Measurements from ENCODE around the gene CPA2. TPM values are rescaled to one million over a fixed set of nuclear protein-coding genes. Genes with fewer than 3 reads are reported as not detected.

Gene CPA2
- total RNA-seq, 1 experiment from 2014 or later = 0.90 TPM

DNA sequence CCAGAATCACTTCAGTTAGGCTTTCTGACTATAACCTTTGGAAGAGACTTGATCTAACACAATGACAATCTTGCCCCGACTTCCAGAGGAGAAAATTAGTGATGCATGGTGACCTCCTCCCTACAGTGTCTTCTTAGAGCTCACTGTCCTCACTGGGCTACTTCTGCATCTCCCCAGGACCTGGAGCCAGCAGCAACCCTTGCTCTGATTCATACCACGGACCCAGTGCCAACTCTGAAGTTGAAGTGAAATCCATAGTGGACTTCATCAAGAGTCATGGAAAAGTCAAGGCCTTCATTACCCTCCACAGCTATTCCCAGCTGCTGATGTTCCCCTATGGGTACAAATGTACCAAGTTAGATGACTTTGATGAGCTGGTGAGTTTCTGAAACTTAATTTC lies 12.6 kb downstream of the CPA2 start (continued):
- TF ChIP-seq, protein P1, sequence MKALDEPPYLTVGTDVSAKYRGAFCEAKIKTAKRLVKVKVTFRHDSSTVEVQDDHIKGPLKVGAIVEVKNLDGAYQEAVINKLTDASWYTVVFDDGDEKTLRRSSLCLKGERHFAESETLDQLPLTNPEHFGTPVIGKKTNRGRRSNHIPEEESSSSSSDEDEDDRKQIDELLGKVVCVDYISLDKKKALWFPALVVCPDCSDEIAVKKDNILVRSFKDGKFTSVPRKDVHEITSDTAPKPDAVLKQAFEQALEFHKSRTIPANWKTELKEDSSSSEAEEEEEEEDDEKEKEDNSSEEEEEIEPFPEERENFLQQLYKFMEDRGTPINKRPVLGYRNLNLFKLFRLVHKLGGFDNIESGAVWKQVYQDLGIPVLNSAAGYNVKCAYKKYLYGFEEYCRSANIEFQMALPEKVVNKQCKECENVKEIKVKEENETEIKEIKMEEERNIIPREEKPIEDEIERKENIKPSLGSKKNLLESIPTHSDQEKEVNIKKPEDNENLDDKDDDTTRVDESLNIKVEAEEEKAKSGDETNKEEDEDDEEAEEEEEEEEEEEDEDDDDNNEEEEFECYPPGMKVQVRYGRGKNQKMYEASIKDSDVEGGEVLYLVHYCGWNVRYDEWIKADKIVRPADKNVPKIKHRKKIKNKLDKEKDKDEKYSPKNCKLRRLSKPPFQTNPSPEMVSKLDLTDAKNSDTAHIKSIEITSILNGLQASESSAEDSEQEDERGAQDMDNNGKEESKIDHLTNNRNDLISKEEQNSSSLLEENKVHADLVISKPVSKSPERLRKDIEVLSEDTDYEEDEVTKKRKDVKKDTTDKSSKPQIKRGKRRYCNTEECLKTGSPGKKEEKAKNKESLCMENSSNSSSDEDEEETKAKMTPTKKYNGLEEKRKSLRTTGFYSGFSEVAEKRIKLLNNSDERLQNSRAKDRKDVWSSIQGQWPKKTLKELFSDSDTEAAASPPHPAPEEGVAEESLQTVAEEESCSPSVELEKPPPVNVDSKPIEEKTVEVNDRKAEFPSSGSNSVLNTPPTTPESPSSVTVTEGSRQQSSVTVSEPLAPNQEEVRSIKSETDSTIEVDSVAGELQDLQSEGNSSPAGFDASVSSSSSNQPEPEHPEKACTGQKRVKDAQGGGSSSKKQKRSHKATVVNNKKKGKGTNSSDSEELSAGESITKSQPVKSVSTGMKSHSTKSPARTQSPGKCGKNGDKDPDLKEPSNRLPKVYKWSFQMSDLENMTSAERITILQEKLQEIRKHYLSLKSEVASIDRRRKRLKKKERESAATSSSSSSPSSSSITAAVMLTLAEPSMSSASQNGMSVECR (CRISPR knock-in tag; IDR thresholded peaks at IDR 0.05; ENCODE audit: borderline replicate concordance) = no peak
- no peak for TF ChIP-seq SOX15 (CRISPR knock-in tag; IDR thresholded peaks at IDR 0.05)
- TF ChIP-seq, protein P2, sequence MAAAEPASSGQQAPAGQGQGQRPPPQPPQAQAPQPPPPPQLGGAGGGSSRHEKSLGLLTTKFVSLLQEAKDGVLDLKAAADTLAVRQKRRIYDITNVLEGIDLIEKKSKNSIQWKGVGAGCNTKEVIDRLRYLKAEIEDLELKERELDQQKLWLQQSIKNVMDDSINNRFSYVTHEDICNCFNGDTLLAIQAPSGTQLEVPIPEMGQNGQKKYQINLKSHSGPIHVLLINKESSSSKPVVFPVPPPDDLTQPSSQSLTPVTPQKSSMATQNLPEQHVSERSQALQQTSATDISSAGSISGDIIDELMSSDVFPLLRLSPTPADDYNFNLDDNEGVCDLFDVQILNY (CRISPR knock-in tag; IDR thresholded peaks at IDR 0.05) = no peak

DNA sequence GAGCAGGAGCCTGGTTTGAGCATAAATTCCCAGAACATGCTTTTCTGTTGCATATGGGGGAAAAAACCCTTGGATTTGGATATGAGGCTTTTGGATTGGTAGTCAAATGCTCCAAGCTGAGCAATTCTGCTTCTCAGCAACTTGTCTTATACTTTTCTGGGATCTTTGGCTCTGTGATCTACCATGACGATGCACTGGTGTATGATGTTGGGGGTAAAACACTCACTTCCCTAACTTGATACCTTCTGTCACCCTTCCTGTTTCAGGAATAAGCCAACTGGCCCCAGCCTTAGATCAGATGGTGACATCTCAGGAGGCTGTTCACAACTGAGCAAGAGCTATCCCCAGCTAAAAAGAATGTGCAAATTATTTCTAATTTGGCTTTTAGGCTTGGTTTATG lies 13.2 kb downstream of the CPA2 start:
- CTCF ChIA-PET = no interaction called here
- POLR2A ChIA-PET = no interaction called here
- Mint-ChIP-seq H3K4me1 (peaks cover 30% of the 10 kb centered on the region), H3K27ac (no peak overlapping the region), H3K27me3 (ENCODE audit: low read depth) (peaks cover 10% of the 10 kb centered on the region), H3K4me3 (no peak overlapping the region), H3K9me3 (no peaks in the 10 kb centered on the region), H3K36me3 (no peaks in the 10 kb centered on the region)
- no peak for DNase-seq (ENCODE audit: low spot score)
- no peak for ATAC-seq
- TF ChIP-seq ZNF423 (CRISPR knock-in tag; IDR thresholded peaks at IDR 0.05) = no peak
- TF ChIP-seq OVOL2 (CRISPR knock-in tag; IDR thresholded peaks at IDR 0.05; ENCODE audit: borderline replicate concordance) = no peak
- TF ChIP-seq, protein P3, sequence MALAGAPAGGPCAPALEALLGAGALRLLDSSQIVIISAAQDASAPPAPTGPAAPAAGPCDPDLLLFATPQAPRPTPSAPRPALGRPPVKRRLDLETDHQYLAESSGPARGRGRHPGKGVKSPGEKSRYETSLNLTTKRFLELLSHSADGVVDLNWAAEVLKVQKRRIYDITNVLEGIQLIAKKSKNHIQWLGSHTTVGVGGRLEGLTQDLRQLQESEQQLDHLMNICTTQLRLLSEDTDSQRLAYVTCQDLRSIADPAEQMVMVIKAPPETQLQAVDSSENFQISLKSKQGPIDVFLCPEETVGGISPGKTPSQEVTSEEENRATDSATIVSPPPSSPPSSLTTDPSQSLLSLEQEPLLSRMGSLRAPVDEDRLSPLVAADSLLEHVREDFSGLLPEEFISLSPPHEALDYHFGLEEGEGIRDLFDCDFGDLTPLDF (CRISPR knock-in tag; IDR thresholded peaks at IDR 0.05) = no peak
- TF ChIP-seq ELF4 (CRISPR knock-in tag; IDR thresholded peaks at IDR 0.05; ENCODE audit: low read depth) = no peak
- TF ChIP-seq, protein P4, sequence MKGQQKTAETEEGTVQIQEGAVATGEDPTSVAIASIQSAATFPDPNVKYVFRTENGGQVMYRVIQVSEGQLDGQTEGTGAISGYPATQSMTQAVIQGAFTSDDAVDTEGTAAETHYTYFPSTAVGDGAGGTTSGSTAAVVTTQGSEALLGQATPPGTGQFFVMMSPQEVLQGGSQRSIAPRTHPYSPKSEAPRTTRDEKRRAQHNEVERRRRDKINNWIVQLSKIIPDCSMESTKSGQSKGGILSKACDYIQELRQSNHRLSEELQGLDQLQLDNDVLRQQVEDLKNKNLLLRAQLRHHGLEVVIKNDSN (CRISPR knock-in tag; IDR thresholded peaks at IDR 0.05) = no peak
- TF ChIP-seq, protein P5, sequence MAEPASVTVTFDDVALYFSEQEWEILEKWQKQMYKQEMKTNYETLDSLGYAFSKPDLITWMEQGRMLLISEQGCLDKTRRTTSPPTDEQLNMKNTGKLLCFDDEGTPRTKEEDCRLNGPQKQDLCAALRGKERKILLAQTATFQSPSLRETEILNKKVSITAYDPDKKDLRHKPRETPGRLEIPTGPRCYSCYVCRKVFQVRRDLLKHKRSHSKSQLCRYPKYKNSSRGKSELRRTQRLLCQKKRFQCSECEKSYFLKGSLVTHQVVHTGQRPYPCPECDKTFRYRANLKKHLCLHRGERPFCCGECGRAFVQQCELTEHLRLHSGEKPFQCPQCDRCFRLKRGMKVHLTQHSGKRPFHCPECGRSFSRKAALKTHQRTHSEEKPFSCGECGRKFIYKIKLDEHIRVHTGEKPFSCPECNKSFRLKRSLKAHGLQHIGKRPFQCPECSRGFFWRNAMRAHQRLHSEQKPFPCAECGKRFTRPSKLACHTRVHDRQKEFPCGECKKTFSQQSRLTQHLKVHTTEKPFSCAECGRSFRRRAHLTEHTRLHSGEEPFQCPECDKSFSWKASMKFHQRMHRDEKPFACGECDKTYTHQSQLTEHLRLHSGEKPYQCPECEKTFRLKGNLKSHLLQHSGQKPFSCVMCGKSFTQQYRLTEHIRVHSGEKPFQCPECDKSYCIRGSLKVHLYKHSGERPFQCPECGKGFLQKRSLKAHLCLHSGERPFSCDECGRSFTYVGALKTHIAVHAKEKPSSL (CRISPR knock-in tag; conservative IDR thresholded peaks at IDR 0.05) = no peak
- no peak for TF ChIP-seq CREB1 (CRISPR knock-in tag; IDR thresholded peaks at IDR 0.05)
- TF ChIP-seq NR3C1 (CRISPR knock-in tag; conservative IDR thresholded peaks at IDR 0.05; ENCODE audit: low read depth) = no peak

DNA sequence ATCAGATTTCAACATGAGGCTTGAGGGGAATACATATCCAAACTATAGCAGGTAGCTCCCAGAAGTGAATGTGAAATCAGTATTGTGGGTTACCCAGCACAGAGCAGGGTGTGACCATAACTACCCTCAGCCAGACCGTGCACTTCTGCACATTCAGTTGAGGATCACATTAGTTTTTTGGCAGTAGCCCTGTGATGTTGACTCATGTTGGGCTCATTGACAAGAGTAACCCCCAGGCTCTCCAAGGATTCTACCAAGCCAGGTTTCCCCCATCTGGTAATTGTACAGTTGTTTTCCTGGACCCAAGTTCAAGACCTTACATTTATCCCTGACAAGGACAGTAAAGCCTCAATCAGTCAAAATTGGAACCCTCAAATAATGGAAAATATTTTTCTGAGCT lies 14.6 kb downstream of the CPA2 start:
- no peak for ATAC-seq
- CTCF ChIA-PET = no interaction called here
- TF ChIP-seq ZNF263 (CRISPR knock-in tag; IDR thresholded peaks at IDR 0.05; ENCODE audit: low read depth) (no peak), PRRX2 (CRISPR knock-in tag; IDR thresholded peaks at IDR 0.05) (no peak), OVOL2 (CRISPR knock-in tag; IDR thresholded peaks at IDR 0.05; ENCODE audit: borderline replicate concordance) (no peak), EMX1 (CRISPR knock-in tag; IDR thresholded peaks at IDR 0.05) (no peak), FOXJ3 (CRISPR knock-in tag; IDR thresholded peaks at IDR 0.05; ENCODE audit: borderline replicate concordance) (no peak), ZNF423 (CRISPR knock-in tag; IDR thresholded peaks at IDR 0.05) (no peak)
- TF ChIP-seq, protein P2 (CRISPR knock-in tag; IDR thresholded peaks at IDR 0.05) = no peak
- TF ChIP-seq, protein P6, sequence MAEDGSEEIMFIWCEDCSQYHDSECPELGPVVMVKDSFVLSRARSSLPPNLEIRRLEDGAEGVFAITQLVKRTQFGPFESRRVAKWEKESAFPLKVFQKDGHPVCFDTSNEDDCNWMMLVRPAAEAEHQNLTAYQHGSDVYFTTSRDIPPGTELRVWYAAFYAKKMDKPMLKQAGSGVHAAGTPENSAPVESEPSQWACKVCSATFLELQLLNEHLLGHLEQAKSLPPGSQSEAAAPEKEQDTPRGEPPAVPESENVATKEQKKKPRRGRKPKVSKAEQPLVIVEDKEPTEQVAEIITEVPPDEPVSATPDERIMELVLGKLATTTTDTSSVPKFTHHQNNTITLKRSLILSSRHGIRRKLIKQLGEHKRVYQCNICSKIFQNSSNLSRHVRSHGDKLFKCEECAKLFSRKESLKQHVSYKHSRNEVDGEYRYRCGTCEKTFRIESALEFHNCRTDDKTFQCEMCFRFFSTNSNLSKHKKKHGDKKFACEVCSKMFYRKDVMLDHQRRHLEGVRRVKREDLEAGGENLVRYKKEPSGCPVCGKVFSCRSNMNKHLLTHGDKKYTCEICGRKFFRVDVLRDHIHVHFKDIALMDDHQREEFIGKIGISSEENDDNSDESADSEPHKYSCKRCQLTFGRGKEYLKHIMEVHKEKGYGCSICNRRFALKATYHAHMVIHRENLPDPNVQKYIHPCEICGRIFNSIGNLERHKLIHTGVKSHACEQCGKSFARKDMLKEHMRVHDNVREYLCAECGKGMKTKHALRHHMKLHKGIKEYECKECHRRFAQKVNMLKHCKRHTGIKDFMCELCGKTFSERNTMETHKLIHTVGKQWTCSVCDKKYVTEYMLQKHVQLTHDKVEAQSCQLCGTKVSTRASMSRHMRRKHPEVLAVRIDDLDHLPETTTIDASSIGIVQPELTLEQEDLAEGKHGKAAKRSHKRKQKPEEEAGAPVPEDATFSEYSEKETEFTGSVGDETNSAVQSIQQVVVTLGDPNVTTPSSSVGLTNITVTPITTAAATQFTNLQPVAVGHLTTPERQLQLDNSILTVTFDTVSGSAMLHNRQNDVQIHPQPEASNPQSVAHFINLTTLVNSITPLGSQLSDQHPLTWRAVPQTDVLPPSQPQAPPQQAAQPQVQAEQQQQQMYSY (CRISPR knock-in tag; IDR thresholded peaks at IDR 0.05) = no peak
- TF ChIP-seq, protein P7, sequence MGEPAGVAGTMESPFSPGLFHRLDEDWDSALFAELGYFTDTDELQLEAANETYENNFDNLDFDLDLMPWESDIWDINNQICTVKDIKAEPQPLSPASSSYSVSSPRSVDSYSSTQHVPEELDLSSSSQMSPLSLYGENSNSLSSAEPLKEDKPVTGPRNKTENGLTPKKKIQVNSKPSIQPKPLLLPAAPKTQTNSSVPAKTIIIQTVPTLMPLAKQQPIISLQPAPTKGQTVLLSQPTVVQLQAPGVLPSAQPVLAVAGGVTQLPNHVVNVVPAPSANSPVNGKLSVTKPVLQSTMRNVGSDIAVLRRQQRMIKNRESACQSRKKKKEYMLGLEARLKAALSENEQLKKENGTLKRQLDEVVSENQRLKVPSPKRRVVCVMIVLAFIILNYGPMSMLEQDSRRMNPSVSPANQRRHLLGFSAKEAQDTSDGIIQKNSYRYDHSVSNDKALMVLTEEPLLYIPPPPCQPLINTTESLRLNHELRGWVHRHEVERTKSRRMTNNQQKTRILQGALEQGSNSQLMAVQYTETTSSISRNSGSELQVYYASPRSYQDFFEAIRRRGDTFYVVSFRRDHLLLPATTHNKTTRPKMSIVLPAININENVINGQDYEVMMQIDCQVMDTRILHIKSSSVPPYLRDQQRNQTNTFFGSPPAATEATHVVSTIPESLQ (CRISPR knock-in tag; IDR thresholded peaks at IDR 0.05) = no peak

More for the DNA sequence above, 14.6 kb downstream of the CPA2 start:
- Mint-ChIP-seq H3K4me1 (peaks cover 16% of the 10 kb centered on the region), H3K4me3 (no peak overlapping the region), H3K9me3 (no peaks in the 10 kb centered on the region), H3K36me3 (no peaks in the 10 kb centered on the region), H3K27ac (no peak overlapping the region), H3K27me3 (ENCODE audit: low read depth) (peaks cover 10% of the 10 kb centered on the region)
- DNase-seq (ENCODE audit: low spot score) = no peak
- POLR2A ChIA-PET = no interaction called here
